ENCODE measurements around the gene PACS1.

The PACS1 gene

GRCh38 chr11:66062408-66062807 lies 7.7 kb upstream of the PACS1 start:
- H3K4me1 Mint-ChIP-seq (ENCODE audit: low read depth) = peaks cover 72% of the 10 kb centered on the region

DNA sequence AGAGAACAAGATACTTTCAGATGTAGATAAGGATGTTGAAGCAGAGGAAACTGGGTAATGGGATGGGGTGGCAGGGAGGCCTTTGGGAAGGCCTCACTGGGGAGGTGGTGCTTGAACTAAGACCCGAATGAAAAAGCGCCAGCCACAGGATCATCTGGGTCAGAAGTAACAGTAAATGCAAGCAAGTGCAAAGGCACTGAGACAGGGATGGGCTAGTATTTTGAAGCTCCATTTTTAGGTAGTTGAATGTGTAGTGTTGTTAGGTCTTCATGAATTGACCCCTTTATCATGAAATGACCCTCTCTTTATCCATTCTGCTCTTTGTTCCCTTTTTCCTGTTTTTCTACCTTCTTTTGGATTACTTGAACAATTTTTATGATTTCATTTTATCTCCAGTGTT lies 6.2 kb upstream of the PACS1 start:
- no peaks in the 10 kb centered on the region for H3K9me3 Mint-ChIP-seq
- DNase-seq = no peak
- H3K27me3 Mint-ChIP-seq = no peaks in the 10 kb centered on the region
- peaks cover 97% of the 10 kb centered on the region for H3K36me3 Mint-ChIP-seq (ENCODE audit: low read depth)
- H3K4me3 Mint-ChIP-seq = no peak overlapping the region
- peak overlapping the region; percentile 87 for H3K27ac Mint-ChIP-seq
- peaks cover 80% of the 10 kb centered on the region for H3K4me1 Mint-ChIP-seq (ENCODE audit: low read depth)

More at GRCh38 chr11:66062408-66062807, 7.7 kb upstream of the PACS1 start:
- Mint-ChIP-seq H3K27ac (peak overlapping the region; percentile 87), H3K9me3 (no peaks in the 10 kb centered on the region), H3K4me3 (no peak overlapping the region), H3K27me3 (no peaks in the 10 kb centered on the region), H3K36me3 (ENCODE audit: low read depth) (peaks cover 97% of the 10 kb centered on the region)
- no peak for DNase-seq

- Mint-ChIP-seq H3K4me1 (ENCODE audit: low read depth) (peaks cover 81% of the 10 kb centered on the region), H3K27me3 (no peaks in the 10 kb centered on the region), H3K36me3 (ENCODE audit: low read depth) (peaks cover 97% of the 10 kb centered on the region)
Measured at GRCh38 chr11:66064571-66064970, 5.5 kb upstream of the PACS1 start.

DNA sequence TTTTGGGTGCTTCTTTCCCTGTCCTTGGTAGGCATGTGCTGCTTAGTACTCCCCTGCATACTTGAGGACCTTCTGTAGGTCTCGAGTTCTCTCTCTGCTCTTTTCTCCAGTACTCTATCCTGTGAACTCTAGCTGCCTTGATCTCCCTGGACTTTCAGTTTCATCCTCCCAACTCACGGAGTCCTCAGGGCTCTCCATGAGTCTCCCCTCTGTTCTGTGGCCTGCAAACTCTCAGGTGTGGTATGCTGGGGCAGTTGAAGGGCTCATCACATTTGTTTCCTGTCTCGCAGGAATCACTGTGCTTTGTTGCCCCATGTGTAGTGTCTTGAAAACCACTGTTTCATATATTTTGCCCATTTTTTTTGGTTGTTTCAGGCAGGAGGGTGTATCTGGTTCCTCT lies 3.3 kb upstream of the PACS1 start:
- H3K27ac Mint-ChIP-seq = peak overlapping the region; percentile 94

More at GRCh38 chr11:66064571-66064970, 5.5 kb upstream of the PACS1 start:
- Mint-ChIP-seq H3K27ac (peak overlapping the region; percentile 69), H3K9me3 (no peaks in the 10 kb centered on the region), H3K4me3 (no peak overlapping the region)
- no peak for DNase-seq

GRCh38 chr11:66067640-66068039 lies 2.4 kb upstream of the PACS1 start:
- no peak for DNase-seq
- Mint-ChIP-seq H3K27ac (peak overlapping the region; percentile 94), H3K9me3 (no peaks in the 10 kb centered on the region), H3K4me3 (no peak overlapping the region), H3K36me3 (ENCODE audit: low read depth) (peaks cover 85% of the 10 kb centered on the region), H3K4me1 (ENCODE audit: low read depth) (peaks cover 73% of the 10 kb centered on the region), H3K27me3 (no peaks in the 10 kb centered on the region)

More for the DNA sequence above, 3.3 kb upstream of the PACS1 start:
- no peak for DNase-seq
- peaks cover 68% of the 10 kb centered on the region for H3K4me1 Mint-ChIP-seq (ENCODE audit: low read depth)
- H3K27me3 Mint-ChIP-seq = no peaks in the 10 kb centered on the region
- H3K9me3 Mint-ChIP-seq = no peaks in the 10 kb centered on the region
- no peak overlapping the region for H3K4me3 Mint-ChIP-seq
- H3K36me3 Mint-ChIP-seq (ENCODE audit: low read depth) = peaks cover 83% of the 10 kb centered on the region

- peak overlapping the region; percentile 94 for H3K27ac Mint-ChIP-seq
- H3K27me3 Mint-ChIP-seq = no peaks in the 10 kb centered on the region
- H3K4me1 Mint-ChIP-seq (ENCODE audit: low read depth) = peaks cover 73% of the 10 kb centered on the region
- no peaks in the 10 kb centered on the region for H3K9me3 Mint-ChIP-seq
- peak; percentile 81 for DNase-seq
- H3K4me3 Mint-ChIP-seq = peak overlapping the region; percentile 19
- H3K36me3 Mint-ChIP-seq (ENCODE audit: low read depth) = peaks cover 85% of the 10 kb centered on the region
Measured at GRCh38 chr11:66068154-66068821, 1.8 kb upstream of the PACS1 start.

DNA sequence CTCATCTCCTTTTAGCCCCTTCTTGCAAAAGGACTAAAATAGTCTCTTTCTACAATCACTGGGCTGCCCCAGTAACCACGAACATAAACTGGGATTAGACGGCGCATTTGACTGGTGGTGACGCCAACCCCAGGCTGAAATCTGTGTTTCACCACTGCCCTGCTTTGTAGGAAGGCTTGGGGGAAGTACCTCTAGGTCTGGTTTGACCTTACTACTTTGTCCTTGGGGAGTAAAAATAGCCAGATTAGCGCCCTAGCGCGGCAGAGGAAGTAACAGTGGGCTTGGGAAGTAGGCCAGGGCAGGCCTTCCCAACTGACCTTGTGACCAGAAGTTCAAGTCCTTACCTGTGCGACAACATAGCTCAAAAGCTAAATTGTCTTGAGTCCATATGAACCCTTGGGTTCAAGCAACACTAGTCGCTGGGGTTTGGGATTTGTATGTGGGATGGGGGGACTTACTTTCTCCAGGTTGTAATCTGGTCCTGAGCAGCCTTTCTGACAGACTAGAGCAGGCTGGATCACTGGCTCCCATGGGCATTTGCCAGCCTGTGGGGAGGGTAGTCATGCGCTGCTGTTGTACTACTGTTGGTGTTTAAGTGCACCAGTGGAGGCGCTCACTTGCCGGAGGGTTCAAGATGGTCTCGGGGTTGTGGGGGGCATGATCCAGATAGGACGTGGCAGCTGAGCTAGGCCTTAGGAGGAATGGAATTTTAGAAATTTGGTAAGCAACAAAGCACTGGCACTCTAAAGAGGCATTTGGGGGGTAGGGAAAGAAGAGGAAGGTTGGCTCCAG lies 953 bp upstream of the PACS1 start:
- Mint-ChIP-seq H3K27ac (peak overlapping the region; percentile 94), H3K9me3 (no peaks in the 10 kb centered on the region), H3K4me1 (ENCODE audit: low read depth) (peaks cover 71% of the 10 kb centered on the region), H3K4me3 (peak overlapping the region; percentile 73), H3K27me3 (no peaks in the 10 kb centered on the region), H3K36me3 (ENCODE audit: low read depth) (peaks cover 84% of the 10 kb centered on the region)
- DNase-seq = peak; percentile 45

DNA sequence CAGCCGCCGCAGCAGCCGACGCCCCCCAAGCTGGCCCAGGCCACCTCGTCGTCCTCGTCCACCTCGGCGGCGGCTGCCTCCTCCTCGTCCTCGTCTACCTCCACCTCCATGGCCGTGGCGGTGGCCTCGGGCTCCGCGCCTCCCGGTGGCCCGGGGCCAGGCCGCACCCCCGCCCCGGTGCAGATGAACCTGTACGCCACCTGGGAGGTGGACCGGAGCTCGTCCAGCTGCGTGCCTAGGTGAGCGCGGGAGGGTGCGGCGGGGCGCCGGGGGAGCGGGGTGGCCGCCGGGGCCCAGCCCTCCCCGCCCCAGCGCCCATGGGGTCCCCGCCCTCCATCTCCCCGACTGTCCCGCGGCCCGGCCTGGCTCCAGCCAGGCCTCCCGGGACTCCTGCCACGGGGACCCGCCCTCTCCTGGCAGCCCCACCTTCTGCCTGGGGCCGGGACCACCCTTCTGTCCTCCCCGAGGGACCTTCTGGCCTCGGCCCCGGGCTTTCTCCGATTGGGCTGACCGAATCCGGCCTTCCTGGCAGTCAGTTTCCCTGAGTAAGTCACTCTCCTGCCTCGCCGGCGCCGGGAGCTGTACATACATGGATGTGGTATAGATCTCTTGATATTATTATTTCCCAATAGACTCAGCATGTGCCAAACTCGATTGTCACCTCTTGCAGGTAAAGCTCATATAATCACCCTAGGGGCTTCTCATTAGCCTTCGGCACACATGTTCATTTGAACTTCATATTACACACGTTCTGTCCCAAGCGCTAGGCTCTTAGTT lies 720 bp downstream of the PACS1 start:
- no peaks in the 10 kb centered on the region for H3K9me3 Mint-ChIP-seq
- no peaks in the 10 kb centered on the region for H3K27me3 Mint-ChIP-seq
- H3K4me1 Mint-ChIP-seq (ENCODE audit: low read depth) = peaks cover 72% of the 10 kb centered on the region
- peak overlapping the region; percentile 86 for H3K4me3 Mint-ChIP-seq
- DNase-seq = peak; percentile 60
- peak overlapping the region; percentile 90 for H3K27ac Mint-ChIP-seq
- H3K36me3 Mint-ChIP-seq (ENCODE audit: low read depth) = peaks cover 82% of the 10 kb centered on the region

DNA sequence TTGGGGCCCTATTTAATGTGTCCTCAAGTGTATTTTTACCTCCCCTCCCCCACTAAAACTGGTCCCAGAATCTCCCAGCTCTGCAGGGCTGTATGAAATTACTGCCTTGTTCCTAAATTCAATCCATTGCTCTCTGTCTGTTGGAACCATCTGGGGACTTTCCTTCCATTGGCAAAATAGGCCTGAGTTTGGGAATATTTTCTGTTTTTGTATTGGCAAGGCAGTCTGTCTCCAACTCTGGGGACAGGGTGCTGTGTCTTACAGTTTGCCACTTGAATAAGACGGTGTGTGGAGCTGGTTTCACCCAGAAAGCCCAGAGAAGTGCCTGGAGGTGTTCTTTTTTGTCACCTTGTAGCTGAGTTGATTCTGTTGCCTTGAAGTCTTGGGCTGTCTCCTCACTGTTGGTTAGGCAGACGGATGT lies 1.3 kb downstream of the PACS1 start:
- H3K36me3 Mint-ChIP-seq (ENCODE audit: low read depth) = peaks cover 82% of the 10 kb centered on the region
- no peaks in the 10 kb centered on the region for H3K27me3 Mint-ChIP-seq
- H3K27ac Mint-ChIP-seq = peak overlapping the region; percentile 90
- H3K9me3 Mint-ChIP-seq = no peaks in the 10 kb centered on the region
- H3K4me1 Mint-ChIP-seq (ENCODE audit: low read depth) = peaks cover 72% of the 10 kb centered on the region
- DNase-seq = peak; percentile 34
- H3K4me3 Mint-ChIP-seq = peak overlapping the region; percentile 86

- H3K4me3 Mint-ChIP-seq = peak overlapping the region; percentile 86
- no peaks in the 10 kb centered on the region for H3K27me3 Mint-ChIP-seq
- H3K27ac Mint-ChIP-seq = peak overlapping the region; percentile 90
- peaks cover 82% of the 10 kb centered on the region for H3K36me3 Mint-ChIP-seq (ENCODE audit: low read depth)
- DNase-seq = no peak
- no peaks in the 10 kb centered on the region for H3K9me3 Mint-ChIP-seq
- H3K4me1 Mint-ChIP-seq (ENCODE audit: low read depth) = peaks cover 72% of the 10 kb centered on the region
Measured at GRCh38 chr11:66072081-66072480, 2.0 kb downstream of the PACS1 start.

- Mint-ChIP-seq H3K4me1 (ENCODE audit: low read depth) (peaks cover 72% of the 10 kb centered on the region), H3K27ac (peak overlapping the region; percentile 90), H3K36me3 (ENCODE audit: low read depth) (peaks cover 82% of the 10 kb centered on the region), H3K4me3 (peak overlapping the region; percentile 86), H3K9me3 (no peaks in the 10 kb centered on the region), H3K27me3 (no peaks in the 10 kb centered on the region)
- no peak for DNase-seq
Measured at GRCh38 chr11:66072518-66072917, 2.4 kb downstream of the PACS1 start.

GRCh38 chr11:66073669-66074068 lies 3.6 kb downstream of the PACS1 start:
- Mint-ChIP-seq H3K36me3 (ENCODE audit: low read depth) (peaks cover 80% of the 10 kb centered on the region), H3K4me1 (ENCODE audit: low read depth) (peaks cover 71% of the 10 kb centered on the region), H3K4me3 (no peak overlapping the region), H3K27me3 (no peaks in the 10 kb centered on the region), H3K9me3 (no peaks in the 10 kb centered on the region), H3K27ac (peak overlapping the region; percentile 57)
- peak; percentile 38 for DNase-seq

GRCh38 chr11:66075273-66075672 lies 5.2 kb downstream of the PACS1 start:
- Mint-ChIP-seq H3K27ac (peak overlapping the region; percentile 63), H3K9me3 (no peaks in the 10 kb centered on the region), H3K27me3 (no peaks in the 10 kb centered on the region), H3K4me3 (no peak overlapping the region), H3K36me3 (ENCODE audit: low read depth) (peaks cover 88% of the 10 kb centered on the region), H3K4me1 (ENCODE audit: low read depth) (peaks cover 78% of the 10 kb centered on the region)
- DNase-seq = no peak

DNA sequence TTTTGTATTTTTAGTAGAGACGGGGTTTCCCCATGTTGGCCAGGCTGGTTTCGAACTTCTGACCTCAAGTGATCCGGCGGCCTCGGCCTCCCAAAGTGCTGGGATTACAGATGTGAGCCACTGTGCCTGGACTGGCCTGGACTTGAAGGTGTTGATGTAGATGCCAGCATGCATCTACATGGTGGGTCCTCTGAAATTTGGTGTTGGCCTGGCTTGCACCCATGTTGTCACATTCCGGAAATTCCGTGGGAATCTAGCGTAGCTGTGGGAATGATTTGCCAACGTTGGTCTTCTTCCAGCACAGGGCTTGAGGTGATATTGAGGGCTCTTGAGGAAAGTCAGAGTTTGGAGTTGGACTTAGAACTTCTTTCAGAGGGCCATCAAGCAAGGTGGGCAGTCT lies 6.5 kb downstream of the PACS1 start:
- H3K4me3 Mint-ChIP-seq = no peak overlapping the region
- peaks cover 84% of the 10 kb centered on the region for H3K36me3 Mint-ChIP-seq (ENCODE audit: low read depth)
- H3K27ac Mint-ChIP-seq = peak overlapping the region; percentile 12
- H3K27me3 Mint-ChIP-seq = no peaks in the 10 kb centered on the region
- no peak for DNase-seq
- H3K9me3 Mint-ChIP-seq = no peaks in the 10 kb centered on the region
- peaks cover 84% of the 10 kb centered on the region for H3K4me1 Mint-ChIP-seq (ENCODE audit: low read depth)

All from activated T-cell treated with anti-CD3 and anti-CD28 coated beads, Interleukin-2, amount 50 U/mL, for 24 hours (primary cell).